WTC11 (cell line): ENCODE results near the gene NSMF.

Experiments
- ARID4B ChIP-seq: sonication (generic); formaldehyde crosslinking; IDR thresholded peaks from 2 replicates; pipeline ENCODE4 v1.8.0; 2023; ENCODE audit warnings: missing genetic modification reagents, mild to moderate bottlenecking, borderline replicate concordance
- ELF4 ChIP-seq: sonication (generic); formaldehyde crosslinking; IDR thresholded peaks from 2 replicates; pipeline ENCODE4 v1.8.1; 2022; ENCODE audit warnings: low read depth, mild to moderate bottlenecking, moderate library complexity, missing genetic modification reagents
- ESRRA ChIP-seq: sonication (generic); formaldehyde crosslinking; IDR thresholded peaks from 2 replicates; pipeline ENCODE4 v1.8.1; 2022; ENCODE audit warnings: mild to moderate bottlenecking, missing genetic modification reagents, borderline replicate concordance
- JUN ChIP-seq: sonication (generic); formaldehyde crosslinking; IDR thresholded peaks from 2 replicates; pipeline ENCODE4 v1.8.0; 2023; ENCODE audit warnings: mild to moderate bottlenecking, missing genetic modification reagents
- SP1 ChIP-seq: sonication (generic); formaldehyde crosslinking; conservative IDR thresholded peaks from 2 replicates; pipeline ENCODE4 v1.8.1; 2022; ENCODE audit warnings: missing genetic modification reagents
- TEAD4 ChIP-seq: sonication (generic); formaldehyde crosslinking; IDR thresholded peaks from 2 replicates; pipeline ENCODE4 v1.8.0; 2022; ENCODE audit warnings: mild to moderate bottlenecking, missing genetic modification reagents
- ZBTB43 ChIP-seq: sonication (generic); formaldehyde crosslinking; IDR thresholded peaks from 2 replicates; pipeline ENCODE4 v1.8.1; 2023; ENCODE audit warnings: mild to moderate bottlenecking, missing genetic modification reagents
- ZNF219 ChIP-seq: sonication (generic); formaldehyde crosslinking; IDR thresholded peaks from 2 replicates; pipeline ENCODE4 v1.8.0; 2023; ENCODE audit warnings: missing genetic modification reagents, mild to moderate bottlenecking, borderline replicate concordance
- ZNF396 ChIP-seq: fragments of 250-450 bp; sonication (Bioruptor Pico); IDR thresholded peaks from 2 replicates; pipeline ENCODE4 v1.8.0; 2021; ENCODE audit warnings: mild to moderate bottlenecking, moderate library complexity, borderline replicate concordance
- ZNF532 ChIP-seq: fragments of 250-450 bp; sonication (Bioruptor Pico); IDR thresholded peaks from 2 replicates; pipeline ENCODE4 v1.9.0; 2021; ENCODE audit warnings: mild to moderate bottlenecking, borderline replicate concordance
- TF ChIP-seq, protein P1 (sequence below): sonication (generic); formaldehyde crosslinking; IDR thresholded peaks from 2 replicates; pipeline ENCODE4 v1.8.1; 2023; ENCODE audit warnings: mild to moderate bottlenecking, missing genetic modification reagents, moderate library complexity
- TF ChIP-seq, protein P2 (sequence below): sonication (generic); formaldehyde crosslinking; IDR thresholded peaks from 2 replicates; pipeline ENCODE4 v1.8.1; 2022; ENCODE audit warnings: low read depth, mild to moderate bottlenecking, moderate library complexity, missing genetic modification reagents, borderline replicate concordance
- TF ChIP-seq, protein P3 (sequence below): fragments of 200-600 bp; IDR thresholded peaks from 2 replicates; pipeline ENCODE4 v1.8.0; 2022; ENCODE audit warnings: antibody characterized with exemption
- TF ChIP-seq, protein P4 (sequence below): sonication (generic); formaldehyde crosslinking; IDR thresholded peaks from 2 replicates; pipeline ENCODE4 v1.8.0; 2022; ENCODE audit warnings: mild to moderate bottlenecking, missing genetic modification reagents

- TF ChIP-seq, protein P1, sequence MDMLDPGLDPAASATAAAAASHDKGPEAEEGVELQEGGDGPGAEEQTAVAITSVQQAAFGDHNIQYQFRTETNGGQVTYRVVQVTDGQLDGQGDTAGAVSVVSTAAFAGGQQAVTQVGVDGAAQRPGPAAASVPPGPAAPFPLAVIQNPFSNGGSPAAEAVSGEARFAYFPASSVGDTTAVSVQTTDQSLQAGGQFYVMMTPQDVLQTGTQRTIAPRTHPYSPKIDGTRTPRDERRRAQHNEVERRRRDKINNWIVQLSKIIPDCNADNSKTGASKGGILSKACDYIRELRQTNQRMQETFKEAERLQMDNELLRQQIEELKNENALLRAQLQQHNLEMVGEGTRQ (CRISPR knock-in tag) = peak; percentile 78
- TF ChIP-seq TEAD4 (CRISPR knock-in tag) (no peak), ELF4 (CRISPR knock-in tag) (no peak), ZNF396 (CRISPR knock-in tag) (no peak), ZBTB43 (CRISPR knock-in tag) (no peak), ARID4B (no peak), SP1 (CRISPR knock-in tag) (peak; percentile 95), JUN (CRISPR knock-in tag) (no peak), ESRRA (CRISPR knock-in tag) (no peak), ZNF219 (CRISPR knock-in tag) (no peak), ZNF532 (CRISPR knock-in tag) (no peak)
- TF ChIP-seq, protein P2, sequence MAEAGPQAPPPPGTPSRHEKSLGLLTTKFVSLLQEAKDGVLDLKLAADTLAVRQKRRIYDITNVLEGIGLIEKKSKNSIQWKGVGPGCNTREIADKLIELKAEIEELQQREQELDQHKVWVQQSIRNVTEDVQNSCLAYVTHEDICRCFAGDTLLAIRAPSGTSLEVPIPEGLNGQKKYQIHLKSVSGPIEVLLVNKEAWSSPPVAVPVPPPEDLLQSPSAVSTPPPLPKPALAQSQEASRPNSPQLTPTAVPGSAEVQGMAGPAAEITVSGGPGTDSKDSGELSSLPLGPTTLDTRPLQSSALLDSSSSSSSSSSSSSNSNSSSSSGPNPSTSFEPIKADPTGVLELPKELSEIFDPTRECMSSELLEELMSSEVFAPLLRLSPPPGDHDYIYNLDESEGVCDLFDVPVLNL (CRISPR knock-in tag) = no peak
- TF ChIP-seq, protein P3, sequence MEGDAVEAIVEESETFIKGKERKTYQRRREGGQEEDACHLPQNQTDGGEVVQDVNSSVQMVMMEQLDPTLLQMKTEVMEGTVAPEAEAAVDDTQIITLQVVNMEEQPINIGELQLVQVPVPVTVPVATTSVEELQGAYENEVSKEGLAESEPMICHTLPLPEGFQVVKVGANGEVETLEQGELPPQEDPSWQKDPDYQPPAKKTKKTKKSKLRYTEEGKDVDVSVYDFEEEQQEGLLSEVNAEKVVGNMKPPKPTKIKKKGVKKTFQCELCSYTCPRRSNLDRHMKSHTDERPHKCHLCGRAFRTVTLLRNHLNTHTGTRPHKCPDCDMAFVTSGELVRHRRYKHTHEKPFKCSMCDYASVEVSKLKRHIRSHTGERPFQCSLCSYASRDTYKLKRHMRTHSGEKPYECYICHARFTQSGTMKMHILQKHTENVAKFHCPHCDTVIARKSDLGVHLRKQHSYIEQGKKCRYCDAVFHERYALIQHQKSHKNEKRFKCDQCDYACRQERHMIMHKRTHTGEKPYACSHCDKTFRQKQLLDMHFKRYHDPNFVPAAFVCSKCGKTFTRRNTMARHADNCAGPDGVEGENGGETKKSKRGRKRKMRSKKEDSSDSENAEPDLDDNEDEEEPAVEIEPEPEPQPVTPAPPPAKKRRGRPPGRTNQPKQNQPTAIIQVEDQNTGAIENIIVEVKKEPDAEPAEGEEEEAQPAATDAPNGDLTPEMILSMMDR = no peak
- TF ChIP-seq, protein P4, sequence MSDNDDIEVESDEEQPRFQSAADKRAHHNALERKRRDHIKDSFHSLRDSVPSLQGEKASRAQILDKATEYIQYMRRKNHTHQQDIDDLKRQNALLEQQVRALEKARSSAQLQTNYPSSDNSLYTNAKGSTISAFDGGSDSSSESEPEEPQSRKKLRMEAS (CRISPR knock-in tag) = no peak
Observed at GRCh38 chr9:137459152-137459600, at the start of gene NSMF.
